ENCODE measurements around the gene OVOL2.

The OVOL2 gene

DNA sequence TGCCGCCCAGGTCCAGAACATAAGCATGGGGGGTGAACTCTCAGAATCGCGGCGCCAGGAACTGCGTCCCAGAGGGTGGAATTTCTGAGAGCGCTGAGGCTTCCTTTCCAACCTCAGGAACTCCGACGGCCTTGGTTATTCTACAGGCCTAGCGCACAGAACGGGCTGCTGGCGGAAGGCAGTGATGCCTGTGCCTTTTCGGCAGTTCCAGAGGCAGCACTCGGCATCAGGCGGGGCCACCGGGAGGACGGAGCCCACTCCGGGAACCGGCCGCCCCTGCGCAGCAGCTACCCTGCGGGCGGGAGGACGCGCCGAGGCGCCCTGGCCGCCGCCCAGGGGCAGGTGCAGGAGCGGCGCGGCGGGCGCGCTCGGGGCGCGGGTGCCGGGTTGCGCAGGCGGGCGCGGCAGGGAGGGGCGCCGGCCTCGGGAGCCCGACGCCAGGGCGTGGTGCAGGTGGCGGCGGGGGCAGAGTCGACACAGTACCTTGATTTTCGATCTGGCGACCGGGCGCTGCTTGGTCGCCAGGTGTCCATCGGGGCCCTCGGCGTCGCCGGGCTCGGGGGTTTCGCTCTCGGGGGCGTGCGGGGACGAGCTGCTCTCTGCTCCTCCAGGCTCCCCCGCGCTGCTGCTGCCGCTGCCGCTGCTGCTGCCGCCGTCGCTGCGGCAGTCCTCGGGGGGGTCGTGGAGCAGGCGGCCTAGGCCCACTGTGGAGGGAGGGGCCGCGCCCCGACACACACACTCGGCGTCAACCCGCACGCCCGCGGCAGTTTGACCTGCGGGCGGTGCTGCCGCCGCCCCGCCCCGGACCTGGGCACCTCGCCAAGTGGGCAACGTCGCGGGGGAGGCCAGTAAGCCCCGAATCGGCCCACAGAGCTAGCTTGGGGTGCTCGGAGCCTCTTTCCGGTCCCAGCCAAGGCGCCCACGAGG is 1.3 kb downstream of the OVOL2 start:
- Histone ChIP-seq H3K27ac (replicated peaks) (no peak overlapping the region), H3K4me3 (replicated peaks; ENCODE audit: insufficient read depth, low read length) (peak overlapping the region; percentile 46), H3K27me3 (ENCODE audit: insufficient read depth, poor library complexity, severe bottlenecking) (peaks cover 54% of the 10 kb centered on the region)
- TF ChIP-seq, protein P1, sequence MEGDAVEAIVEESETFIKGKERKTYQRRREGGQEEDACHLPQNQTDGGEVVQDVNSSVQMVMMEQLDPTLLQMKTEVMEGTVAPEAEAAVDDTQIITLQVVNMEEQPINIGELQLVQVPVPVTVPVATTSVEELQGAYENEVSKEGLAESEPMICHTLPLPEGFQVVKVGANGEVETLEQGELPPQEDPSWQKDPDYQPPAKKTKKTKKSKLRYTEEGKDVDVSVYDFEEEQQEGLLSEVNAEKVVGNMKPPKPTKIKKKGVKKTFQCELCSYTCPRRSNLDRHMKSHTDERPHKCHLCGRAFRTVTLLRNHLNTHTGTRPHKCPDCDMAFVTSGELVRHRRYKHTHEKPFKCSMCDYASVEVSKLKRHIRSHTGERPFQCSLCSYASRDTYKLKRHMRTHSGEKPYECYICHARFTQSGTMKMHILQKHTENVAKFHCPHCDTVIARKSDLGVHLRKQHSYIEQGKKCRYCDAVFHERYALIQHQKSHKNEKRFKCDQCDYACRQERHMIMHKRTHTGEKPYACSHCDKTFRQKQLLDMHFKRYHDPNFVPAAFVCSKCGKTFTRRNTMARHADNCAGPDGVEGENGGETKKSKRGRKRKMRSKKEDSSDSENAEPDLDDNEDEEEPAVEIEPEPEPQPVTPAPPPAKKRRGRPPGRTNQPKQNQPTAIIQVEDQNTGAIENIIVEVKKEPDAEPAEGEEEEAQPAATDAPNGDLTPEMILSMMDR (IDR thresholded peaks at IDR 0.05; ENCODE audit: insufficient read depth, low read length) = no peak
- TF ChIP-seq GABPA (IDR thresholded peaks at IDR 0.05; ENCODE audit: low read depth) (no peak), POLR2AphosphoS5 (IDR thresholded peaks at IDR 0.05; ENCODE audit: low read depth) (no peak), SPI1 (IDR thresholded peaks at IDR 0.05; ENCODE audit: borderline replicate concordance, low read depth) (no peak)
- TF ChIP-seq, protein P2, sequence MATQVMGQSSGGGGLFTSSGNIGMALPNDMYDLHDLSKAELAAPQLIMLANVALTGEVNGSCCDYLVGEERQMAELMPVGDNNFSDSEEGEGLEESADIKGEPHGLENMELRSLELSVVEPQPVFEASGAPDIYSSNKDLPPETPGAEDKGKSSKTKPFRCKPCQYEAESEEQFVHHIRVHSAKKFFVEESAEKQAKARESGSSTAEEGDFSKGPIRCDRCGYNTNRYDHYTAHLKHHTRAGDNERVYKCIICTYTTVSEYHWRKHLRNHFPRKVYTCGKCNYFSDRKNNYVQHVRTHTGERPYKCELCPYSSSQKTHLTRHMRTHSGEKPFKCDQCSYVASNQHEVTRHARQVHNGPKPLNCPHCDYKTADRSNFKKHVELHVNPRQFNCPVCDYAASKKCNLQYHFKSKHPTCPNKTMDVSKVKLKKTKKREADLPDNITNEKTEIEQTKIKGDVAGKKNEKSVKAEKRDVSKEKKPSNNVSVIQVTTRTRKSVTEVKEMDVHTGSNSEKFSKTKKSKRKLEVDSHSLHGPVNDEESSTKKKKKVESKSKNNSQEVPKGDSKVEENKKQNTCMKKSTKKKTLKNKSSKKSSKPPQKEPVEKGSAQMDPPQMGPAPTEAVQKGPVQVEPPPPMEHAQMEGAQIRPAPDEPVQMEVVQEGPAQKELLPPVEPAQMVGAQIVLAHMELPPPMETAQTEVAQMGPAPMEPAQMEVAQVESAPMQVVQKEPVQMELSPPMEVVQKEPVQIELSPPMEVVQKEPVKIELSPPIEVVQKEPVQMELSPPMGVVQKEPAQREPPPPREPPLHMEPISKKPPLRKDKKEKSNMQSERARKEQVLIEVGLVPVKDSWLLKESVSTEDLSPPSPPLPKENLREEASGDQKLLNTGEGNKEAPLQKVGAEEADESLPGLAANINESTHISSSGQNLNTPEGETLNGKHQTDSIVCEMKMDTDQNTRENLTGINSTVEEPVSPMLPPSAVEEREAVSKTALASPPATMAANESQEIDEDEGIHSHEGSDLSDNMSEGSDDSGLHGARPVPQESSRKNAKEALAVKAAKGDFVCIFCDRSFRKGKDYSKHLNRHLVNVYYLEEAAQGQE (IDR thresholded peaks at IDR 0.05; ENCODE audit: insufficient replicate concordance, low read depth) = no peak
- DNase-seq (ENCODE audit: low read depth in 1 of 2, low spot score in 1 of 2) = peak in 1 of 2 experiments; percentile 1

DNA sequence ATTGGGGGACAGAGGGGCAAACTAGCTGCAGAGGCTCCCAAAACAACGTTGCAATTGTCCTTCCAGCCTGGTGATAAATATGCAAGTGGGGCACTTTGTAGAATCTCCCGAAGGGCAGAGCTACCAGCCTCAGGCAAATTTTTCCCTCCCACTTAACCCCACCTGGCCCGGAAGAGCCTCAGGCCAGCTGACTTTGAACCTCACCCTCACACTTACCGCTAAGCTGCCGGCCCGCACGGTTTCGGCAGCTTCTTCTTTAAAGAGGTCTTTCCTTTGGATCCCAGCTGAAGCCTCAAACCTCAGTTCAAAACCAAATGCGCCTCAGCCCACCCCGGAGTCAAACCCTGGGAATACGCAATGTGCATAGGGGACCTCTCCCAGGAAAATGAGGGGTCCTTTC is 2.5 kb downstream of the OVOL2 start:
- H3K27me3 ChIP-seq (ENCODE audit: insufficient read depth, poor library complexity, severe bottlenecking) = peaks cover 47% of the 10 kb centered on the region
- no peak overlapping the region for H3K27ac ChIP-seq (replicated peaks)
- TF ChIP-seq GABPA (IDR thresholded peaks at IDR 0.05; ENCODE audit: low read depth) = no peak
- no peak for TF ChIP-seq SPI1 (IDR thresholded peaks at IDR 0.05; ENCODE audit: borderline replicate concordance, low read depth)
- TF ChIP-seq, protein P1 (IDR thresholded peaks at IDR 0.05; ENCODE audit: insufficient read depth, low read length) = no peak
- TF ChIP-seq, protein P2 (IDR thresholded peaks at IDR 0.05; ENCODE audit: insufficient replicate concordance, low read depth) = no peak
- TF ChIP-seq POLR2AphosphoS5 (IDR thresholded peaks at IDR 0.05; ENCODE audit: low read depth) = no peak
- DNase-seq (ENCODE audit: low read depth in 1 of 2, low spot score in 1 of 2) = no peak
- H3K4me3 ChIP-seq (replicated peaks; ENCODE audit: insufficient read depth, low read length) = no peak overlapping the region

DNA sequence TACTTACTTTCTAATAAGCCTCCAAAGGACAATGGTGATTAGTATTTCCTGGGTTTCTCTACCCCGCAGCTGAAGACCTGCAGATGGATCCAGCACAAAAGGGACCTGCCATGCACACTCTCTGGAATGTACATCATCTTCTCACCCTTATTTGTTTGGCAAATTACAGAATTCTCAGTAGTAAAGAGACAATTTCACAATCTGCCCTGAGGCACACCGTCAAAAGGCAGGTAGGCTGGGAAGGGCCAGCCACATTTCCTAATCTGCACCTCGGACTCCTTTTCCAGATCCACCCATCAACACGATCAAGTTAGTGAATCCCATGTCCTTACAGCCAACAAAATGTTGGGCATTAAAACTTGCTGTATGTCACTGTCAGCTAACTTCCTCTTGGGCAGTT is 4.9 kb downstream of the OVOL2 start:
- DNase-seq (ENCODE audit: low read depth in 1 of 2, low spot score in 1 of 2) = no peak
- TF ChIP-seq, protein P1 (IDR thresholded peaks at IDR 0.05; ENCODE audit: insufficient read depth, low read length) = no peak
- TF ChIP-seq POLR2AphosphoS5 (IDR thresholded peaks at IDR 0.05; ENCODE audit: low read depth) = no peak
- no peak for TF ChIP-seq GABPA (IDR thresholded peaks at IDR 0.05; ENCODE audit: low read depth)
- no peak for TF ChIP-seq SPI1 (IDR thresholded peaks at IDR 0.05; ENCODE audit: borderline replicate concordance, low read depth)
- TF ChIP-seq, protein P2 (IDR thresholded peaks at IDR 0.05; ENCODE audit: insufficient replicate concordance, low read depth) = no peak
- Histone ChIP-seq H3K27me3 (ENCODE audit: insufficient read depth, poor library complexity, severe bottlenecking) (peaks cover 25% of the 10 kb centered on the region), H3K4me3 (replicated peaks; ENCODE audit: insufficient read depth, low read length) (no peak overlapping the region), H3K27ac (replicated peaks) (no peak overlapping the region)
